Skeletal muscle tissue (tissue), 4 donors: ENCODE data around the gene RXFP1. TPM values are rescaled to one million over a fixed set of nuclear protein-coding genes. Genes with fewer than 3 reads are reported as not detected.

Source experiments
- H3K27ac ChIP-seq: one replicate; pipeline ENCODE4 v1.7.0; 2013; ENCODE audit warnings: mild to moderate bottlenecking, low read depth, low read length, inconsistent platforms
- H3K27me3 ChIP-seq, 3 donors: one replicate each; pipeline ENCODE4 v1.7.0; 2013; ENCODE audit warnings: low read length in 3 of 3; ENCODE audit not compliant: control insufficient read depth in 3 of 3, insufficient read depth in 3 of 3
- H3K36me3 ChIP-seq, 3 donors: one replicate each; pipeline ENCODE4 v1.7.0; 2013; ENCODE audit warnings: low read length in 3 of 3; ENCODE audit not compliant: control insufficient read depth in 3 of 3, insufficient read depth in 3 of 3
- H3K4me1 ChIP-seq, 3 donors: one replicate each; pipeline ENCODE4 v1.7.0; 2013; ENCODE audit warnings: low read length in 3 of 3, mild to moderate bottlenecking in 3 of 3; ENCODE audit not compliant: control insufficient read depth in 3 of 3, insufficient read depth in 3 of 3
- H3K4me3 ChIP-seq, 3 donors: one replicate each; pipeline ENCODE4 v1.7.0; 2013; ENCODE audit warnings: low read length in 3 of 3
- H3K9ac ChIP-seq, 3 donors: one replicate each; pipeline ENCODE4 v1.7.0; 2013; ENCODE audit warnings: low read length in 3 of 3, mild to moderate bottlenecking in 3 of 3, moderate library complexity in 2 of 3, low read depth in 1 of 3
- H3K9me3 ChIP-seq, 3 donors: one replicate each; pipeline ENCODE4 v1.7.0; 2013; ENCODE audit warnings: low read length in 3 of 3; ENCODE audit not compliant: control insufficient read depth in 3 of 3
- total RNA-seq: library from RNA; depleted of rRNA; stranded (reverse); fragments of >200 nt; gene quantifications from one replicate; pipeline ENCODE4 v1.2.3, GENCODE V29; 2014
- donor health status: Osteomylitis.

RXFP1 gene
- total RNA-seq, 1 donor from 2014 or later = 0.52 TPM

- Histone ChIP-seq H3K27me3 (no peaks in the 10 kb centered on the region), H3K9ac (no peak overlapping the region), H3K27ac (no peak overlapping the region), H3K9me3 (no peaks in the 10 kb centered on the region), H3K4me1 (no peaks in the 10 kb centered on the region), H3K36me3 (no peaks in the 10 kb centered on the region), H3K4me3 (no peak overlapping the region)
These were observed 5.8 kb downstream of the RXFP1 start for GRCh38 chr4:158527516-158527915.

GRCh38 chr4:158529505-158529904 is 7.8 kb downstream of the RXFP1 start:
- no peak overlapping the region for H3K4me3 ChIP-seq
- no peaks in the 10 kb centered on the region for H3K4me1 ChIP-seq
- no peak overlapping the region for H3K9ac ChIP-seq
- no peaks in the 10 kb centered on the region for H3K36me3 ChIP-seq
- no peaks in the 10 kb centered on the region for H3K9me3 ChIP-seq
- no peak overlapping the region for H3K27ac ChIP-seq
- no peaks in the 10 kb centered on the region for H3K27me3 ChIP-seq

- Histone ChIP-seq H3K9ac (no peak overlapping the region), H3K4me1 (no peaks in the 10 kb centered on the region), H3K4me3 (no peak overlapping the region), H3K36me3 (no peaks in the 10 kb centered on the region), H3K27me3 (no peaks in the 10 kb centered on the region), H3K27ac (no peak overlapping the region), H3K9me3 (no peaks in the 10 kb centered on the region)
These were observed 8.7 kb downstream of the RXFP1 start for GRCh38 chr4:158530381-158530780.

GRCh38 chr4:158530898-158531297 is 9.2 kb downstream of the RXFP1 start:
- Histone ChIP-seq H3K9me3 (no peaks in the 10 kb centered on the region), H3K27ac (no peak overlapping the region), H3K27me3 (no peaks in the 10 kb centered on the region), H3K9ac (no peak overlapping the region), H3K4me3 (no peak overlapping the region), H3K4me1 (no peaks in the 10 kb centered on the region), H3K36me3 (no peaks in the 10 kb centered on the region)

- Histone ChIP-seq H3K9me3 (no peaks in the 10 kb centered on the region), H3K9ac (no peak overlapping the region), H3K36me3 (no peaks in the 10 kb centered on the region)
These were observed 11.0 kb downstream of the RXFP1 start for GRCh38 chr4:158532556-158533231.

GRCh38 chr4:158534727-158535126 is 13.0 kb downstream of the RXFP1 start:
- Histone ChIP-seq H3K36me3 (no peaks in the 10 kb centered on the region), H3K4me1 (no peaks in the 10 kb centered on the region), H3K27me3 (no peaks in the 10 kb centered on the region)

More at GRCh38 chr4:158532556-158533231, 11.0 kb downstream of the RXFP1 start:
- Histone ChIP-seq H3K27me3 (no peaks in the 10 kb centered on the region), H3K27ac (no peak overlapping the region), H3K4me1 (no peaks in the 10 kb centered on the region), H3K4me3 (no peak overlapping the region)

GRCh38 chr4:158535130-158535614 is 13.5 kb downstream of the RXFP1 start:
- Histone ChIP-seq H3K9me3 (no peaks in the 10 kb centered on the region), H3K27me3 (no peaks in the 10 kb centered on the region), H3K9ac (no peak overlapping the region), H3K36me3 (no peaks in the 10 kb centered on the region), H3K27ac (no peak overlapping the region), H3K4me1 (no peaks in the 10 kb centered on the region), H3K4me3 (no peak overlapping the region)

More at GRCh38 chr4:158534727-158535126, 13.0 kb downstream of the RXFP1 start:
- no peak overlapping the region for H3K4me3 ChIP-seq
- no peak overlapping the region for H3K27ac ChIP-seq
- H3K9me3 ChIP-seq = no peaks in the 10 kb centered on the region
- no peak overlapping the region for H3K9ac ChIP-seq

- Histone ChIP-seq H3K36me3 (no peaks in the 10 kb centered on the region), H3K4me1 (no peaks in the 10 kb centered on the region), H3K9me3 (no peaks in the 10 kb centered on the region), H3K27me3 (no peaks in the 10 kb centered on the region), H3K27ac (no peak overlapping the region), H3K9ac (no peak overlapping the region), H3K4me3 (no peak overlapping the region)
These were observed 15.2 kb downstream of the RXFP1 start for GRCh38 chr4:158536833-158537232.

- Histone ChIP-seq H3K27ac (no peak overlapping the region), H3K9me3 (no peaks in the 10 kb centered on the region), H3K4me1 (no peaks in the 10 kb centered on the region), H3K4me3 (no peak overlapping the region), H3K36me3 (no peaks in the 10 kb centered on the region), H3K9ac (no peak overlapping the region), H3K27me3 (no peaks in the 10 kb centered on the region)
These were observed 16.5 kb downstream of the RXFP1 start for GRCh38 chr4:158538176-158538575.

- no peaks in the 10 kb centered on the region for H3K9me3 ChIP-seq
- no peak overlapping the region for H3K4me3 ChIP-seq
- H3K36me3 ChIP-seq = no peaks in the 10 kb centered on the region
- no peaks in the 10 kb centered on the region for H3K4me1 ChIP-seq
- H3K27ac ChIP-seq = no peak overlapping the region
- no peak overlapping the region for H3K9ac ChIP-seq
- no peaks in the 10 kb centered on the region for H3K27me3 ChIP-seq
These were observed 17.2 kb downstream of the RXFP1 start for GRCh38 chr4:158538911-158539310.
